8988T (cell line): Measurements from ENCODE around the gene SORD.

ENCODE experiments used
- DNase-seq: peaks from one replicate; pipeline ENCODE4 v3.0.0; 2011

The SORD gene

DNA sequence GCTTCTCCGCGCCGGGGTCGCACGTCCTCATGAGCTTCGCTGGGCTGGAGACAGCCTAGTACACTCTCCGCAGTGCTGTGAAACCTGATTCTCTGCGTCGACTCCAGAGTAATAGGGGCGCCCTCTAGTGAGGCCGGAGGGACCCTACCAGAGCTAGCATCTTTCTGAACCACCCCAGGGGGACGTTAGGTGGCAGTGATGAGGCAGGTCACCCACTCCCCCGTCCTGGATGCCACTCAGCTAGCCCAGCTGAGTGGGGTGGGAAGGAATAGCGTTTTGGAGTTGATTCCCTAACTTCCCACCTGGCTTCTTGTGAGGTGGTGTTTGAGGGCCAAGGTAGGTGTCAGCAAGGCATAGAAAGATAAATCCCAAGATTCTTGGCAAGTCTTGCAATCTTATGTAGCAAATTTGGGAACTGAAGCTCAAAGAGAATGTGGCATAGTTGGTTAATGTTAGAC lies 95.2 kb downstream of the SORD start:
- DNase-seq, result peak; percentile 96

DNA sequence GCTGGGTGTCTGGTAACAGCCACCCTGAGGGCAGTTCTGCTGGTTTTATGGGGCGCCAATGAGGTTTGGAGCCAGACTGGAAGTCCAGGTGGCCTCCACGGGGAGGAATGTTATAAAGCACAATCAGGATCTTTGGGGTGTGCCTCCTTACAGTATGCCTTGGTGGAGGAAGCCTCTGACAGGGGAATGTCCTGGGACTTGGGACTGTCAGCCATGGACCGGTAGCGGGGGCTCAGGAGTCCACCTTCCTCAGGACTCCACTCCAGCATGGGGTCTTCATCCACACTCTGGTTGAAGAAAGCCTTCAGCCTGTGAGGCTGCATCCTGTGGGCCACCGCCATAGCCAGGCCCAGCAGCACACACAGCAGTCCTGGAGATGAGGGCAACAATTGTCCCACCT lies 96.0 kb downstream of the SORD start:
- no peak for DNase-seq

DNA sequence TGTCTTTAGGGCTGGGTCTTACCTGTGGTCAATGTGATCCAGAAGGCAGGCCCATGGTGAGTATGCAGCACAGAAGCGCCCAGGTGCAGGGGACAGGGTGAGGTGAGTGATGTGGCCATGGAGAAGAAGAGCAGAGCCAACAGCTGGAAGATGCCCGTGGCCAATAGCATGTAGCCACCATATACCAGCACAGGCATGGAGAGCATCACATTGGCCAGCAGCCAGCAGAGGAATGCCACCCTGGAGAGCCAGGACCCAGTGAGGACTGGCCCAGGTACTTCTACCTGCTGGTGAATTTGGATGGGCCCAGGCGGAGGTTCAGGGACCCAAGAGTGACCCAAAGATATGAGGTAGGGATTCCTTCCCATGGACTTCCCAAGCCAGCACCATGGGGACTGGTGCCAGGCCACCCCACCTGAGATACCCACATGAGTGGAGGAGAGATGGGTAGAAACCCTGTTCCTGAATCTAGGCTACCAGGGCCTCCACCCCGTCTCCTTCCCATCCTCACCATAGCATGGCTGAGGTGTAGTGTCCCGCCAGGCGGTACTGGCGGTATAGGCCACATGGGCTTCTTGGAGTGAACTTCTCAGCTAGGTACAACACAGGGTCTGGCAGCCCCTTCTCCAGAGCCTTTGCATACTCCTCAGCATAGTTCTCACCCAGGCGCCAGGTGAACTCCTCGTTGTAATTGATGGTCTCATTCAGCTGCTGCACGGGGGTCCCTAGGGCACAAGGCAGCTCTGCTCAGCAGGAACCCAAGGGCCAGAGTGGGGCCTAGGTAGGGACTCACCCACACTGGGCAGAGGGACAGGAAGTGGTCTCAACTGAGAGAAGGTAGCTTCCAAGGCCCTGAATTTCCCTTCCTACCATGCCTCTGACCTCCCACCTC lies 97.3 kb downstream of the SORD start:
- no peak for DNase-seq

DNA sequence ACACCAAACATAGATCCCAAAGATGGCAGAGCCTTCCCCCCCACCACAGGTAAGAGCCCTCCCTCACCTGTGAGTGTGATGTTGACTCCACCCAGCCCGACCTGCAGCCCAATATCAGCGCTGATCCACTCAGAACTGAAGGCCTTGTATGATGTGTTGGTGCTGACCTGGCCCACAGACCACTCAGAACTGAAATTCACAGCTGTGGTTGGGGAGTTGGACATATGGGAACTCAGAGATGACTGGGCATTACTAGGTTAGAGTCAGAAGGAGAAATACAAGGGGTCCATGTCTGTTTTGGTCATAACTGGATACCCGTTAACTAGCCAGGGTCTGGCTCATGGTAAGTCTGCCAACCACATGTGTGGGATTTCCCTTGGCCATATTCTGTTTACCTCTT lies 98.0 kb downstream of the SORD start:
- DNase-seq, result no peak

DNA sequence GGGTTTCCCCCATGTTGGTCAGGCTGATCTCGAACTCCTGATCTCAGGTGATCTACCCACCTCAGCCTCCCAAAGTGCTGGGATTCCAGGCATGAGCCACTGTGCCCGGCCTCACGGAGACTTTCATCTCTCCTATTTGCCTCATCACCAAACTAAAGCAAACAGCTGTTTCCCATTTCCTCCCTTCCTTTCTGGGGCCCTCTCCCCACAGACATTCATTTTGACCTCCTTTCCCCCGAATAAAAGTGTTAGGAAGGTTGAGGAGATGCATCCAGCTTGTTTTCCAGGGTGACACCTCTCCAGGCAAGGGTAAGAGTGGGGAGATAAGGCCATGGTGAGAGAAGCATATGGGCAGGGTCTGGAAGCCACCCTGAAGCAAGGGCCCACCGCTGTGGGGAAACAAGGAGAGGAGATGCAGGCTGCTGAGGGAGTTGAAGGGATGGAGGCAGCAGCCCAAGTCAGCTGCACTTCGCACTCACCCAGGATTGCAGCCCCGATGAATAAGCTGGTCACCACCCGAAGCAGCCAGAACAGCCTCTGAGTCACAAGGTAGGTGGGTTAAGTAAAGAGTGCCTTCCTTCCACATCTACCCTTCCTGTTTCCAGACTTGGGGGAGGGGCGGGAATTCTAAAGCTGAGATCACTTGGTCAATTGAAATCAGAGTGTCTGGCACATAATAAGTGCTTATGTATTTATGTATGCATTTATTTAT lies 98.9 kb downstream of the SORD start:
- DNase-seq, result peak; percentile 69

DNA sequence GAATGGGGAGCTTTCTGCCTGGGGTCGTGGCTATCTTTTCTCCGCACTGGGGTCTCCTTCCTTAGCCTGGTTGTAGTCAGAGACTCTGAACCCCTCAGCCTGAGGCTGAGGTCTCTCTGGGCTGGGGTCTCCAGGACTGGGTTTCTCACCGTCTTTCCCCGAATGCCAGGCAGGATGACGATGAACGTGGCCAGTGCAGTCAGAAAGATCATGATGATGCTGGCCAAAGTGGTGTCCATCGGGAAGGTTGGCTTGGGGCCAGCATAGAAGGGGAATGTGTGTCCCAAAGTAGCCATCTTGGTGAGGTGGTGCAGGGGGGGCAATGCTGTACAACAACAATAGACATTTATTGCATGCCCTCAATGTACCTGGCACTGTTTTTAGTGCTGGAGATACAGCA lies 99.7 kb downstream of the SORD start:
- no peak for DNase-seq

DNA sequence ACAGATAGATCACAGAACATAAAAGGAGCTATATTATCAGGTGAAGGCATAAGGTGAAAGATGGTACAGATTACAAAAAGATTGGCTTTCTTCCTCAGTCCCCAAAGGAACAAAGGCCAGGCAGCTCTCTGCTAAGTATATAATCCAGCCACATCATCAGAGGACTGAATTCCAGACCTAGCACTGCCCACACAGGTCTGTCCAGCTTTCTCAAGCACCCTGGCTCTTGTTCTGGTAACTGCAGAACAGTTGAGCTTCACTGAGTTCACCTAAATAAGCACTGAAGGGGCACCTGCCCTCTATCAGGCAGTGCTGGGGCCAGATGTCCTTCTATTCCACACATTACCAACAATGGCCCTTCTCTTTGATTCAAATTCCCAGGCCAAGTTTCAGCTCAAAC lies 100.4 kb downstream of the SORD start:
- no peak for DNase-seq

DNA sequence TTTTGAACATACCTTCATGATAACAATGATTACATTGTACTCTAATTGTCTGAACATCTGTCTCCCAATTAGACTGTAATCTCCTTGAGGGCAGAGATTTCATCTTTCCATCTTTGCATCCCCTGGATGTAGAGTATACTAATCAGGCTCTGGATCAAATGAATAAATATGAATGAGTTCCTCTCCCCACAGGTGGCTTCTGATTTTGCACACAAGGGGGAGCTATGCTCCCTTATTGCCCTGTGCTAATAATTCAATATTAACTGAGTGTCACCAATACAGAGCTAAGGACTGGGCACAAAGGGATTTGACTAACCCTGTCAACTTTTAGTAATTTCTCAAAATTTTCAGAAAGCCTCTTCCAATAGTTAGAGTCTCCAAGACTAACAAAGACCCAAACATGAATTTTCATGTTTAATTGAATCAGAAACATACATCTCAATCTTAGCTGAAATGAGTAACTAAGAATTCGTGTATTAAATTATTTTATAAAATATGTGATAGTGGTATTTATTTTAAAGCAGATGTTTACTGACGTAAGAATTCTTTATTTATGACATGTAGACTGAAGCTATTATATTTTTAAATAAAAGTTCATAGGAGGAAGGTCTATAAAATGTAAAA lies 103.7 kb downstream of the SORD start:
- no peak for DNase-seq
